Measurements from ENCODE around the gene ZNF768.

Gene ZNF768

DNA sequence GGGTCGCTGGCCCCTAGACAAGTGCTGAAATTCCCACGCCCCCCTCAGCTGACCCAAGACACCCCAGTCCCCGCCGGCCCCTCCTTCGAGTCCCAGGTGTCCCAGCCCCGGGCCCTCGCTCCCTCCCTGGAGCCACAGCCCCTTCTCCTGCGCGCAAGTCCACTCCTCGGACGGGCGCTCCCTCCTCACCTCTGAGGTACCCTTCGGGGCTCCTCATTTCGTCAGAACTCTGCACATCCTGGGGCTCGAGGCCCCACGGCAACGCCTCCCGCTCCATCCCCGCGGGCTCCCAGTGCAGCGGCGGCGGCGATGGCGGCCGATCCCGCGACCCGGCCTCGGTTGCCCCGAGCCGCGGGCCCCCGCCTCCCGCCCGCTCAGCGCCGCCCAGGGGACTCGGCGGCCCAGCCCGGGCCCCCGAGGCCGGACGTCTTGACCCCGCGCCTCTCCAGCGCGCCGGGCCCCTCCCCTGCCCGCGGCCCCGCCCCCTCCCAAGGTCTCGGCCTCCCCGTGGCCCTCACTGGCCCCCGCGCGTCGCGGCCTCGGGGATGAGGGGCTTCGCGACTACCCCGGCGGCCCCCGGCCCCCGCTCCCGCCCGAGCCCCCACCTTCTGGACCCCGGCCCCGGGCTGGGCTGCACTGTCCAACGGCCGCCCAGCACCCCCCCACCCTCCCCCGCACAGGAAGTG lies at the start of gene ZNF768:
Gene ZNF768 (minus strand): TSS at position 430 of the 686 bp plus-strand sequence. CDS start 153 bp downstream, at position 277.
- peak in 2 of 3 experiments; percentile 34 to 40 for DNase-seq

DNA sequence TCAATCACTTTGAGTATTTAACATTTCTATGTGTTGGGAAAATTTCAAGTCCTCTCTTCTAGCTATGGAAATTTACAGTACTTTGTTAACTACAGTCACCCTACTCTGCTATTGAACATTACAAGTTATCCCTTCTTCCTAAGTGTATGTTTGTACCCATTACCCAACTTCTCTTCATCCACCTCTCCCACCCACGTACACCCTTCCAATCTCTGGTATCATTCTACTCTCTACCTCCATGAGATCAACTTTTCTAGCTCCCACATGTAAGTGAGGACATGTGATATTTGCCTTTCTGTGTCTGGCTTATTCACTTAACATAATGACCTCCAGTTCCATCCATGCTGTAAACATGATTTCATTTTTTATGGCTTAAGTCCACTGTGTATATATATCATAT lies 48.3 kb upstream of the ZNF768 start:
- DNase-seq, result no peak

DNA sequence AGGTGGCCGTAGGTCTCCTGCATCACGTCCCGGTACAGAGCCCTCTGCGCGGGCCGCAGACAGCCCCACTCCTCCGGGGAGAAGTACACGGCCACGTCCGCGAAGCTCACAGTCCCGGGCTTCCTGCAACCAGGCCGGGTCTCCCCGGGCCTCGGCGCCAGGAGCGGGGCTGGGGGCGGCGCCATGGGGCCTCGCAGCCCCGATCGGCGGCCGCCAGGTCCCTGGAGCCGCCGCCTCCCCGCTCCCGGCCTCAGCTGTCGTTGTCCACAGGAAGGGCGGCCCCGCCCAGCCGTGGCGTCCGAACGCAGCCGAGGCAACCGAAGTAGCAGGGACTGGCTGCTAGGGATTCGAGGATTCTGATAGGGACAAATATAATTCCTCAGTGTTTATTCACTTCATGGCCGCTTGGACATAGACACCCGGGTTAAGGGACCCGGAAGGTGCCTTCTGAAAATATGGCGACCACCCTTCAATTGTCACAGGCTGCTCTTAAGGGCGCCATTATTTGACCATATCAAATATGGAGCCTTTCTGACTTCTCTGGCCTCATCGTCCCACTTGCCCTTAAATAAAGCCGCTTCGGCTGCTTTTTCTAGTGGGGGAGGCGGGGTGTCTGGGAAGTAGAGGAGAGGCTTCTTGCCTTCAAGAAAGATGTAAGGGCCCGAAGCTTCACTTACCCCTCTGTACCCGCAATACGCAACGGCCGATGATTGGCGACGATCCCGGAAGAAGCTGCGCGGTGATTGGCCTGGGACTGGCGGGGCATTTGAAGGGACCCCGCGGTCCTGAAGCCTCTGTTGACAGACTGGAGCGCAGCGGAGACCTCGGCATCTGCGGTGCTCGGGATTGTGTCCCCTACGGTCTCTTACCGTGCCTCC lies 45.3 kb upstream of the ZNF768 start, which contains the start of gene ZNF688:
Gene ZNF688 (minus strand): TSS at position 270 of the 878 bp plus-strand sequence. CDS start 85 bp downstream, at position 185.
- DNase-seq, result peak; percentile 91 to 99 (median 95)

DNA sequence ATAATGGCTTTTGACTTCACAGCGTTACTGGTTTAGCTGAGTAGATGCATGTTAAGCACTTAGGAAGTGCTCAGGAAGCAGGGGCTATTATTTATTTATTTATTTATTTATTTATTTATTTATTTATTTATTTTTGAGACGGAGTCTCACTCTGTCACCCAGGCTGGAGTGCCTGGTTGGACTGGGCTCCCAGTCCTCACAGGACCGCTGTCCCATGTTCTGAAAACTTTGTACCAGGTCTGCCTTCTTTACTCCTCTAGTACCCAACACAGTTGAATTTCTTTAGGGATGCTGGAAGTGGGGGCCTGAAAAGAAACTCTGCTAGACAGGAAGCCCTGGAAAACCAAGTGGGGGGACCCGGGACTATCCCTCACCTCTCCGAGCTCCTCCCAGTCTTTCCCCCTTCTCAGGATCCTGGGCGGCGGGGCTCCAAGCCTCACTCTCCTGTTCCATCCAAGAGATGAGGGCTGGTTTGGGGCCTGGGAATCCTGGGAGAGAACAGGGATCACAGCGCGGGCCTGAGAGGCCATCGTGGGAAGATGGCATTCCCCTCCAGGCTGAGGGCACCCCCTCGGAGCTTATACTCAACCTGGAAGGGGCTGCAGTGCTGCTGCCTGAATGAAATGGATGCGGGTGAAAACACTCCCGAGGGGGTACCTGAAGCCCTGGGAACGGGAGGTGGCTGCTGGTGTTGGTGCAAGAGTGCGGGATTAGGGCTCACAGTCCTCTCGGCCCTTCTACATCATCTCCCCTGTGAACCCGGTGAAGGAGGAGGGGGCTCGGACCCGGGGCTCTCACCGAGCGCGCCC lies 44.5 kb upstream of the ZNF768 start:
- peak in 1 of 3 experiments; percentile 78 for DNase-seq

DNA sequence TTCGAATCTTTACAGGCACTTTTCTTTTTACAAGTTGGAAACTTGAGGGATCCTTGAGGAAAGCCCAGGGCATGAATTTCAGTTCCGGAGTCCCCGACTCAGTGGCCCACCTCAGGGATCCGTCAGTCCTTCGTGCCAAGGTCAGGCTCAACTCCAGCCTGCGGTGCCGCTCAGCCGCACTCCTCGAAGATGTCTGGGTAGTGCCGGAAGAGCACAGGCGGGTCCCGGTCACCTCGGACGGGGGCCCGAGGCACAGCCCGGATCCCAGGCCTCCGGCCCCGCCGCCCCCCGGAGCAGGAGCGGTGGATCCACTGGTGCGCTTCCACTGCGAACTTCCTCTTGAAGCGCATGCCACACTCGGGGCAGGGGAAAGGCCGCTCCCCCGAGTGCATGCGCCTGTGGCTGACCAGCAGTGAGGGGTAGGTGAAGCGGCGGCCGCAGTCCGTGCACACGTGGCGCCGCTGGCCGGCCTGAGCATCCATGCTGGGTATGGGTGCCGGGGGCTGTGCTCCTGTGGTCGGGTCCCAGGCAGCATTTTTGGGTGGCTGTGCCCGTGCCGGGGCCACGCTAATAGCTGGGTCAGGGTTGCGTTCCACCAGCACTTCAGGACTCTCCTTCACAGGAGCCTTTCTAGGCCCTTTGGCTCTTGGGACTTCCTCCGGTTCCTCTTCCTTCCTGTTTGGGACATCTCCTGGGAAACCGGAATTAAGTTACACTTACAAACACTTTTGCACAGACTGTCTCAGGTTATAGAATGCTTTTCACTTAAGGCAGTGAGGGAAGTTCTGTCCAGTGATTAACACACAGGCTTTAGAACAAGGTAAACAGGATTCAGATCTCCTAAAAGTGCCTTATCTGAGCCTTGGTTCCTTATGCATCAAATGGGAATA lies 43.6 kb upstream of the ZNF768 start:
- DNase-seq, result no peak

DNA sequence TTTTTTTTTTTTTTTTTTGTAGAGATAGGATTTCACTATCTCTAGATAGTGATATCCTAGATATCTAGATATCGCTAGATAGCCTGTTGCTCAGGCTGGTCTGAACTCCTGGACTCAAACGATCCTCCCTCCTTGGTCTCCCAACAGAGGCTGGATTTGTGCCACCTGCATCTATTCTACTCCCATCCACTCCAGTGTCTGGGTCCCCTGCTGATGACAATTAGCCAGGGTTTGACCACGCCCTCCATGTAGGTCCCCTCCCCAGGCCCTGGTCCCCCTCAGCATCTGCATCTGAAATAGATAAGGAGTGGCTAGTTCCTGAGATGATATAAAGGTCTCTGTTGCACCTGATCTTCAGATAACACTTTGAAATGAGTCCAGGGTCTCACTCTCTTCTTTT lies 42.9 kb upstream of the ZNF768 start:
- DNase-seq, result no peak

DNA sequence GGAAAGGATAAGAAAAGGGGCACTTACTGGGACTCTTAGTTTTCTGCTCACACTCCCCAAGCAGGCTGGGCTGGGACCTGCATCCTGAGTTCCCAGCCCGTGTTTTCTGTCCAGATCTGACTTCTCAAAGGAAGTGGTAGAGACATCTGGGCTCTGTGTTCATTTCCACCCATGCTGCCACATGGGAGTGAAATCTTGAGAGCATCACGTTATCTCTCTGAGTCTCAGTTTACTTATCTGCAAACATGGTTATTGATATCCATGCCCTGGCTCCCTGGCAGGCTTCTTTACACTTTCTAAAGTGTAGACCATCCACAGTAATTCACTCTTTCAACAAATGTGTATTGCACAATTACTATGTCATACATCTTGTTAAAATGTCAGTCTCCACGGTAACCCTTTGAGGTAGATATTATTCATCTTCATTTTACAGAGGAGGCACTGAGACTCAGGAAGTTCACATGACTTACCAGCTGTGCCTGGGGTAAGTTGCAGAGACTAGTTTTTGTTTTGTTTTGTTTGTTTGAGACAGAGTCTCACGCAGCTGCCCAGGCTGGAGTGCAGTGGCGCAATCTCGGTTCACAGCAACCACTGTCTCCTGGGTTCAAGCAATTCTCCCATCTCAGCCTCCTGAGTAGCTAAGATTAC lies 41.7 kb upstream of the ZNF768 start:
- peak in 2 of 3 experiments; percentile 22 to 73 for DNase-seq

DNA sequence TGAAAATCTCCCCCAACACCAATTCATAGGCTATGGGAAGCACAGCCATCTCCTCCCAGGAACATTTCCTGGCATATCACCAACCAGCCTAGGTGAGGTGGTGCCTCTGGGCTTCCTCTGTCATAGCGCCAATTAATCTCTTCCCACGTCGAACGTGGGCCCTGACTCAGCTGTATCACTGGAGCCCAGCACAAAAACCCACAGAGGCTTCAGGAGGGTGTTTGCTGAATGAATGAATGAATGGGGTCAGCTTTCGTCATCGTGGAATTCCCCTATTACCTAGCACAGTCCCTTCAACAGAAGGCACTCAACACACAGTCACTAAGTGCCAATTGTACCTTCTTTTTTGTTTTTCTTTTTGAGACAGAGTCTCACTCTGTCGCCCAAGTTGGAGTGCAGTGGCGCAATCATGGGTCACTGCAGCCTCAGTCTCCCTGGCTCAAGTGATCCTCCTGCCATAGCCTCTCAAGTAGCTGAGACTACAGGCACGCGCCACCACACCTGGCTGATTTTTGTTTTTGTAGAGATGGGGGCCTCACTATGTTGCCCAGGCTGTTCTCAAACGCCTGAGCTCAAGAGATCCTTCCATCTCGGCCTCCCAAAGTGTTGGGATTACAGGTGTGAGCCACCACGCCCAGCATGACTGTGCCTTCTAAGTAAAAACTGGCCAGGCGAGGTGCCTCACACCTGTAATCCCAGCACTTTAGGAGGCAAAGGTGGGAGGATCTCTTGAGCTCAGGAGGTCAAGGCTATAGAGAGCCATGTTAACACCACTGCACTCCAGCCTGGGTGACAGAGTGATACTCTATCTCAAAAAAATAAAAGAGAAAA lies 41.0 kb upstream of the ZNF768 start:
- no peak for DNase-seq

DNA sequence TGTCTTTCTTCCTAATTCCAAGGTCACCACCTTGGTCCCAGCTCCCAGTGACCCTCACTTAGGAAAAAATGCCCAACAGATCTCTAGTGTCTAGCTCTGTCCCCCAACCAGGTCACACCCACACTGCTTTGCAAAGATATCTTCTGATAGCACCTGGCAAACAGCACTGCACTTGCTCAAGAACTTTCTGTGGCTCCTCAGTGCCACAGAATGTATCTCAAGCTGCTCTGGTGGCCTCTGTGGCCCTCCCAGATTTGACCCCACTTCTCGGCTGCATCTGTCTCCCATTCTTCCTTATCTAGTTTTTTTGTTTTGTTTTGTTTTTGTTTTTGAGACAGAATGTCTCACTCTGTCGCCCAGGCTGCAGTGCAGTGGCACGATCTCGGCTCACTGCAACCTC lies 40.2 kb upstream of the ZNF768 start:
- DNase-seq, result no peak

DNA sequence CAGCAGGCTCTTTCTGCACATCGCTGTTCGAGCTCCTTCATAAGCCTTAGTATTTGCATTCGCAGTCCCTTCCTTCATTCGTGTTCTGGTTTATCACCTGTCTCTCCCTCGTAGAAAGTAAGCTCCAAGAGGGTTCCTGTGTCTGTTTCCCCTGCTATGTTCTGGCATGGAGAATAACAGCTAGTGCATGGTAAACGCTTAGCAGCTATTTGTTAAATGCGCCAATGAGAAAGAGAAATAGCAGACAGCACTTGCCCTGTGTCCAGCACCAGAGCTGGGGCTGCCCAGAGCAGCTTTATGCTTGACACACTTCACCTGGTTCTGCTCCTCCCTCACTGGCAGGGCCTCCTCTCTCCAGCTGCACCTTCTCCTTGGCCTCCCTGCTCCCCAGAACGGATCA lies 39.6 kb upstream of the ZNF768 start:
- no peak for DNase-seq

DNA sequence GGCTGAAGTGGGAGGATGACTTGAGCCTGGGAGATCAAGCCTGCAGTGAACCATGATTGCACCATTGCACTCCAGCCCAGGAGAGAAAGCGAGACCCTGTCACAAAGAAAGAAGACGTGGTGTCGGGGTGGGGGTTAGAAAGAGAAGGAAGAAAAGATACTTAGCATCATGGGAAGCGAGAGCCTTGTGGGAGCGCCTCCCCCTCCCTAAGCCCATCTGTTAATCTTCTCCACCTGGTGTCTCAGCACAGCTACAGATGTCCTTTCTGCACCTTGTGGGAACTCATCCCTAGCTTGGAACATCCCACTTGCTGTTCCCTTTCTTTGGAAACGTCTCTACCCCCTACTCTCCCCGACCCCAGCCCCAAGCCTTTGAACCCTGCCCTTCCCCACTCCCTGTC lies 39.2 kb upstream of the ZNF768 start:
- no peak for DNase-seq

DNA sequence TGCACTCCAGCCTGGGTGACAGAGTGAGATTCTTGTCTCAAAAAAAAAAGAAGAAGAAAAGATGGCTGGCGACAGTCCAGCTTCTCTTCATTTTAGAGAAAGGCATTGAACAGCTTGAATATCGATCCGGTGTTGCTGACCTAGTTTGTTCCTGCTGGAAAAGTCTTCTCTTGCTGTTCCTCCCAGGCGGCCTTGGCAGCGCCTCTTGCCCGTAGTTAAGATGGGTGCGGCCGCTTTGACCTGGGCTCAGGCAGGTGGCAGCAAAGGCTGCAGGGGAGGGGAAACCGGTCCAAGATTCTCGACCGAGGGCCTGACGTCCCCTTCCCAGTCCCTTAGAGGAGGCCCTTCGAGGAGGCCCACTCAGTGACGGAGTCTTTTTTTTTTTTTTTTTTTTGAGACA lies 35.7 kb upstream of the ZNF768 start:
- peak in 1 of 3 experiments; percentile 12 for DNase-seq

DNA sequence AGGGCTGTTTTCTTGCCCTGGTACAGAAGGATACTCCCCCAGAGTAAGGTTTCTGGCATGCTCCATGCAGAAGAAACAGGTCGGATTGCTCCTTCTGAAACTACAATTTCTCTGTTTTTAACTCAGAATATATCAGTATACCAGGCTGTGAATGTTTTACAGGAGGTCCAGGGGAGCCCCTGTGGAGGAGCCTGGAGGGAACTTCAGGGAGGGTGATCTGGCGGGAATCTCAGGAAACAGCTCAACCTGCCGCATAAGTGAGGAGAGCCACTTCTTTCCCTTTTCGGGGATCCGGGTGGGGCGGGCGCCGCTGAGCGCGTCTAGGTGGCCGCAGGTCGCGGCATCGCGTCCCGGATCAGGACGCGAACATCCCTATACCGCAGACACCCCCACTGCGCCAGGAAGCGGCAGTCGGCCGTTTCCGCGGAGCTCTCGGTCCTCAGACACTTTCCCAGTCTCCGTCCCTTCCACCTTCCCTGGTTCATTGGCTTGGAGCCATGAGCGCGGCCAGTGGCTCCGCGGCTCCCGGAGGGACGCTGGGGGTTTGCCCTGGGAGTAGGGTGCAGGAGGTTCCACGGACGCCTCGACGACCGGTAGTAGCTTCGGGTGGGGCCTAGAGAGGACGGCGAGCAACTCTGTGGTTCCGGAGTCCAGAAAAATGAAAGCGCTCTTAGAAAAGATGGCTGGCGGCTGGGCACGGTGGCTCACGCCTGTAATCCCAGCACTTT lies 34.9 kb upstream of the ZNF768 start:
- DNase-seq, result peak in 1 of 3 experiments; percentile 25

DNA sequence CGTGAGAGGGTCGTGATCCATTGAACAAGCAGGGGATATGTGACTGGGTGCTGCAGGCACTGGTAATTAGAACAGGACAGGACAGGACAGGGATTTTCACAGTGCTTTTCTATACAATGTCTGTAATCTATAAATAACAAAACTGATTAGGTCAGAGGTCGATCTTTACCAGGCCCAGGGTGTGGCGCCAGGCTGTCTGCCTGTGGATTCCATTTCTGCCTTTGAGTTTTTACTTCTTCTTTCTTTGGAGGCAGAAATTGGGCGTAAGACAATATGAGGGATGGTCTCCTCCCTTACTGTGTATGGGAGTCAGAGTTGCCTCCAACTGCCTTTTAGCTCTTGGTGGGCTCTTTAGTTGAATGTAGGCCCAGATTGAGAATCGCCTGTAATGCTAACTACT lies 33.3 kb upstream of the ZNF768 start:
- DNase-seq, result no peak

DNA sequence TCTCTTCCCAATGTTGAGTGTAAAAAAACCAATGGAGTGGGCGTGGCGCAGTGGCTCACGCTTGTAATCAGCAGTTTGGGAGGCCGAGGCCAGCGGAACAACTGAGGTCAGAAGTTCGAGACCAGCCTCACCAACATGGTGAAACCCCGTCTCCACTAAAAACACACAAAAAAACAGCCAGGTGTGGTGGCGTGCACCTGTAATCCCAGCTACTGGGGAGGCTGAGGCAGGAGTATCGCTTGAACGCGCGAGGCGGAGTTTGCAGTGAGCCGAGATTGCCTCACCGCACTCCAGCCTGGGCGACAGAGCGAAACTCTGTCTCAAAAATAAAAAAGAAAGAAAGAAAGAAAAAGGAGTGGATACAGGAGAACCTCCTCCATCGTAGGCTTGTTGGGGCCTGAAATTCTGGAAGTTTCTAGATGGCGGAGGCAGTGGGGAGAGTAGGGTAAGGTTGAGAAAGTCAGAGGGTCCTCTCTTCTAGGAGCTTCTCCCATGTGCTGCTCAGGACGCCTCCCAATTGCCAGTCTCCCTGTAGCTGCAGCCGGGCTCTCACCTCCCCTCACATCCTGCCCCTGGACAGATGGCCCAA lies 32.5 kb upstream of the ZNF768 start:
- no peak for DNase-seq

DNA sequence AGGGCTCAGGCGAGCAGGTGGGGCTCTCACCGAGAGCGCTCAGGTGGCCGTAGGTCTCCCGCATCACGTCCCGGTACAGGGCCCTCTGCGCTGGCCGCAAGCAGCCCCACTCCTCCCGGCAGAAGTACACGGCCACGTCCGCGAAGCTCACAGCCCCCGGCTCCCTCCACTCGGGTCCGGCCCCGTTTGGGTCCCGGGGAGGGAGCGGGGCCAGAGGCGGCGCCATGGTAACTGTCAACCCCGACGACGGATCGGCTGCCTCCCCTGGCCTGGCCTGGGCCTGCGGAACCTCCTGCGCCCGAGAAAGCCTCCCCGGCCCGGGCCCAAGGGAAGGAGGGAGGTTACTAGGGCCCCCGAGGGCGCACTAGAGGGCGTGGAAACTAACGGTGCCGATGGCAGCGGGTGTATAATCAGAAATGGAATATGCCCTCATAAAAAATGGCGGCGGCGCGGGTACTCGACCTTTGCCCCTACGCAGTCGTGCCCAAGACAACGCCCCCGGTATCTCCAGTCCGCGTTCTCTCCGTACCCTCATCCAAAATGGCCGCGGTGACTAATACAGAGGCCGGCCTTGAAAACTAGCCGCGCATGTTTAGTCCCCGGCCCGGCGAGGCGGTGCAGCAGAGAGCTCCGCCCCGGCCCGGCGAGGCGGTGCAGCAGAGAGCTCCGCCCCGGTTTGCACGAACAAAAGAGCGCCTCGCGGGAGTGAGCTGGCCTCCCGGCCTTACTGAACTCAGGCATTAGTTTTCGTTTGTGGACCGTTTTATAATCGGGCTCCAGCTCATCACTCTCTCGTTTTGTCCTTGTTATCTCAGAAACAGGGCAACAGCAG lies 31.8 kb upstream of the ZNF768 start, which contains the start of gene ZNF764:
Gene ZNF764 (minus strand): TSS at position 418 of the 832 bp plus-strand sequence. CDS start 192 bp downstream, at position 226.
- DNase-seq, result peak; percentile 94 to 99 (median 97)

DNA sequence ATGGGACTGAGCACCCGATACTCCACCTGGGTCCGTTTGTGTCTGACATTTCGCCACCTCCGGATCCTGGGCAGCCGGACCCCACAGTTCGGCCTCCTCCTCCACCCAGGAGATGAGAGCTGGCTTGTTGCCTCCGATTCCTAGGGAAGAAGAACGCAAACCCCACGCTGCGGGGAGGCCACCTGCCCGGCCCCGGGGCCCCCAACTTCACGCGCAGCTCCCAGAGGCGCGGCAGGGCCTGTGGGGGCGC lies 31.3 kb upstream of the ZNF768 start:
- no peak for DNase-seq

DNA sequence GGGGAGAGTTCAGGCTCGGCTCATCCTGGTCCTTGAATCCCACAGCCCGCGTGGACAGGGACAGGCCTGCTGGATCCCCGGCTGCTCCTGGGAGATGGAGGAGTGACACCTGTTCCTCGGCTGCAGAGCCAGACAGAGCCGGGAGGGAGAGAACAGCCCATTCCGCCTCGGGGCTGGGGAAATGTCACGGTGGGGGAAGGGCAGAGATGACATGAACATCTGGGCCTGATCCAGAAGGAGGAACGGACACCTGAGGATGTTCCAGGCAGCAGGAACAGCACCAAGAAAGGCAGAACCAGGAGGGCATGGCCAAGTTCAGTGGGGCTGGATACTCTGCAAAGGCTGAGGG lies 29.7 kb upstream of the ZNF768 start:
- no peak for DNase-seq
